ENCODE measurements around the gene RB1.
"Not testable (repeated sequence)": the region's sequence is repeated elsewhere in the genome, so short reads cannot be mapped to it uniquely, and the experiment has no call there.

The RB1 gene

GRCh38 chr13:48320891-48321510 is 17.4 kb downstream of the RB1 start:
- TF ChIP-seq, protein P1, sequence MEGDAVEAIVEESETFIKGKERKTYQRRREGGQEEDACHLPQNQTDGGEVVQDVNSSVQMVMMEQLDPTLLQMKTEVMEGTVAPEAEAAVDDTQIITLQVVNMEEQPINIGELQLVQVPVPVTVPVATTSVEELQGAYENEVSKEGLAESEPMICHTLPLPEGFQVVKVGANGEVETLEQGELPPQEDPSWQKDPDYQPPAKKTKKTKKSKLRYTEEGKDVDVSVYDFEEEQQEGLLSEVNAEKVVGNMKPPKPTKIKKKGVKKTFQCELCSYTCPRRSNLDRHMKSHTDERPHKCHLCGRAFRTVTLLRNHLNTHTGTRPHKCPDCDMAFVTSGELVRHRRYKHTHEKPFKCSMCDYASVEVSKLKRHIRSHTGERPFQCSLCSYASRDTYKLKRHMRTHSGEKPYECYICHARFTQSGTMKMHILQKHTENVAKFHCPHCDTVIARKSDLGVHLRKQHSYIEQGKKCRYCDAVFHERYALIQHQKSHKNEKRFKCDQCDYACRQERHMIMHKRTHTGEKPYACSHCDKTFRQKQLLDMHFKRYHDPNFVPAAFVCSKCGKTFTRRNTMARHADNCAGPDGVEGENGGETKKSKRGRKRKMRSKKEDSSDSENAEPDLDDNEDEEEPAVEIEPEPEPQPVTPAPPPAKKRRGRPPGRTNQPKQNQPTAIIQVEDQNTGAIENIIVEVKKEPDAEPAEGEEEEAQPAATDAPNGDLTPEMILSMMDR (IDR thresholded peaks at IDR 0.05; ENCODE audit: insufficient read depth, low read length, missing control alignments), result no peak
- CTCF ChIA-PET, result no interaction called here

DNA sequence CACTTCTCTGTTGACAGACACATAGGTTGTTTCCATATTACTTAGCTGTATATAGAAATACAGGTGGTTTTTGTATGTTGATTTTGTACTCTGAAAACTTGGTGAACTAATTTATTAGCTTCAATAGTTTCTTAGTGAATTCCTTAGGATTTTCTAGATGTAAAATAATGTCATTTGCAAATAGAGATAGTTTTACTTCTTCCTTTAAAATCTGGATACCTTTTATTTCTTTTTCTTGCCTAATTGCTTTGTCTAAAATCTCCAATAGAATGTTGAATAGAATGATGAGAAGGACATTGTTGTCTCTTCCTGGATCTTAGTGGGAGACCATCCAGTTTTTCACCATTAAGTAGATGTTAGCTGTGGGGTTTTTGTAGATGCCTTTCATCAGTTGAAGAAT is 18.7 kb downstream of the RB1 start:
- CTCF ChIA-PET, result no interaction called here
- TF ChIP-seq, protein P1 (IDR thresholded peaks at IDR 0.05; ENCODE audit: insufficient read depth, low read length, missing control alignments), result no peak
- DNase-seq (ENCODE audit: low read depth, low spot score), result no peak
- no peak overlapping the region for H3K4me3 ChIP-seq (ENCODE audit: low read depth, low read length)
- POLR2A ChIA-PET, result no interaction called here

More at GRCh38 chr13:48320891-48321510, 17.4 kb downstream of the RB1 start:
- no peak overlapping the region for H3K4me3 ChIP-seq (ENCODE audit: low read depth, low read length)
- no peak for DNase-seq (ENCODE audit: low read depth, low spot score)
- POLR2A ChIA-PET, result no interaction called here

GRCh38 chr13:48333976-48334375 is 30.4 kb downstream of the RB1 start:
- TF ChIP-seq, protein P1 (IDR thresholded peaks at IDR 0.05; ENCODE audit: insufficient read depth, low read length, missing control alignments), result no peak
- POLR2A ChIA-PET, result no interaction called here
- CTCF ChIA-PET, result interaction anchor here (0.9 to 8.5 kb wide), 21 partner anchors 10 to 440 kb away, joined by 3 to 214 read pairs (median 5); no protein-coding TSS in a partner anchor
- H3K4me3 ChIP-seq (ENCODE audit: low read depth, low read length), result no peak overlapping the region
- DNase-seq (ENCODE audit: low read depth, low spot score), result no peak

DNA sequence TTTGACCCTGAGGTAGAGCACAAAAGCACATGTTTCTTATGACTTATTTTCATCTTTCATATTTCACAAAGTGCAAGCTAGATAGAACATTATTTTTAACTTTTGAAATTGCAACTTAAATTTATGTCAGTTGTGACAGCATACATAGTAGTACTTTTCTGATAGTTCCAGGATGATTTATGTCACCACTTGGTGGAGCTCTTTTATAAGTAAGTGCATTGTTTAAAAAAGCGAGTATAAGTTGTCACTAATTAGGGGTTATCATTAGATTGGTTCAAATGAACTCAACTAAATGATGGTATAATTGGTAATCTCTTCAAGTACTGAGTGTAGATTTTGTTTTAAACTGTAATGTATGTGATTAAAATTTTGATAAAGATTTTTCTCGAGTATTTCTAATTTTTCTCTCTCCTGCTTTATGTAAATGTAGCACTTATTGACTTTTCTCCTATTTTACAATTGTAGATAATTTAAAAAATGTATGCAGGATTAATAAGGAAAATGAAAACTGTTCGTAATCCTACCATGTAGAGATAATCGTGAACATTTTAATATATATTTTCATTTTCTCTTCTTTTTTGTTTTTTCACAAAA is 31.1 kb downstream of the RB1 start:
- TF ChIP-seq, protein P1 (IDR thresholded peaks at IDR 0.05; ENCODE audit: insufficient read depth, low read length, missing control alignments), result peak; percentile 6
- no peak for DNase-seq (ENCODE audit: low read depth, low spot score)
- ChIA-PET POLR2A (no interaction called here), CTCF (interaction anchor here (0.6 to 8.5 kb wide), 19 partner anchors 10 to 934 kb away, joined by 3 to 214 read pairs (median 5); partner anchors contain the start of gene RCBTB2)
- no peak overlapping the region for H3K4me3 ChIP-seq (ENCODE audit: low read depth, low read length)

- POLR2A ChIA-PET; DNase-seq (ENCODE audit: low read depth, low spot score); H3K4me3 ChIP-seq (ENCODE audit: low read depth, low read length): not testable (repeated sequence)
- CTCF ChIA-PET, result interaction anchor here (1.0 to 1.4 kb wide), 3 partner anchors 241 to 430 kb away, joined by 3 to 6 read pairs (median 3); no protein-coding TSS in a partner anchor
Measured at GRCh38 chr13:48339198-48339597, 35.6 kb downstream of the RB1 start.

DNA sequence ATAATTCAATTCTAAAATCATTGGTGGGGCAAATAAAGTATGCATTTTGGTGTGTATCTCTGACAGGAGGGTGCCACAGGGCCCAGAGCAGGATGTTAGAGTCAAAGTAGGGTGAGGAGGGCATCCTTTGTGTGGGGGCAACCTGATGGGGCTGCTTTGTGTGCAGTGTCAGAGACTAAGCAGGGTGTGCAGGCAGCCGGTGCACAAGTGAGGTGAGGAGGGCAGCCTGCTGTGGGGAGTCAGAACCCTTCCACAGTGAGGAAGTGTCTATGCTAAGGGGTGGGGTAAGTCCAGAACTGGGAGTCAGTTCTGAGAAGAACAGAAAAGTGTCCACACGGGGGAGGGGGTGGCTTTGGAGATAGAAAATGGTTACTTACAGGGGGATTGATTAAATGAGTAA is 40.7 kb downstream of the RB1 start:
- POLR2A ChIA-PET, result no interaction called here
- no peak overlapping the region for H3K4me3 ChIP-seq (ENCODE audit: low read depth, low read length)
- CTCF ChIA-PET, result interaction anchor here (2.4 kb wide), 1 partner anchor 10 kb away, joined by 10 read pairs; no protein-coding TSS in a partner anchor
- TF ChIP-seq, protein P1 (IDR thresholded peaks at IDR 0.05; ENCODE audit: insufficient read depth, low read length, missing control alignments), result no peak
- no peak for DNase-seq (ENCODE audit: low read depth, low spot score)
